WTC11 (cell line): ENCODE results near the gene AURKAIP1. TPM values are rescaled to one million over a fixed set of nuclear protein-coding genes. Genes with fewer than 3 reads are reported as not detected.

ENCODE experiments used
- ATAC-seq: fragments of 200-7000 bp; cut with Tn5 transposase; 2 replicates; pipeline ENCODE4 v1.10.0; 2021; ENCODE audit warnings: mild to moderate bottlenecking, moderate library complexity
- CTCF ChIA-PET: fragments of 300-600 bp; sonication (Branson Sonifier 250); formaldehyde crosslinking; loops from one replicate; lab custom pipeline; 2021; ENCODE audit warnings: antibody characterized with exemption; lab: Charles Lee
- POLR2A ChIA-PET: fragments of 350-600 bp; sonication (Branson Sonifier 250); formaldehyde crosslinking; loops from one replicate; lab custom pipeline; 2021; ENCODE audit warnings: antibody characterized with exemption; lab: Charles Lee
- DNase-seq: peaks from one replicate; pipeline ENCODE4 v3.0.0; 2021; ENCODE audit warnings: low spot score
- H3K27ac Mint-ChIP-seq: 2 replicates; pipeline ENCODE4 v1.8.0; 2021; ENCODE audit warnings: mixed read lengths
- H3K27me3 Mint-ChIP-seq: 2 replicates; pipeline ENCODE4 v1.8.0; 2021; ENCODE audit warnings: low read depth, mild to moderate bottlenecking, moderate library complexity, mixed read lengths
- H3K36me3 Mint-ChIP-seq: 2 replicates; pipeline ENCODE4 v1.8.0; 2021; ENCODE audit warnings: mixed read lengths
- H3K4me1 Mint-ChIP-seq: 2 replicates; pipeline ENCODE4 v1.8.0; 2022; ENCODE audit warnings: mixed read lengths
- H3K4me3 Mint-ChIP-seq: 2 replicates; pipeline ENCODE4 v1.8.0; 2021; ENCODE audit warnings: mild to moderate bottlenecking, moderate library complexity, mixed read lengths
- H3K9me3 Mint-ChIP-seq: 2 replicates; pipeline ENCODE4 v1.8.0; 2021; ENCODE audit warnings: mixed read lengths
- CREB1 ChIP-seq: sonication (generic); formaldehyde crosslinking; IDR thresholded peaks from 2 replicates; pipeline ENCODE4 v1.8.0; 2023; ENCODE audit warnings: mild to moderate bottlenecking, missing genetic modification reagents
- EMX1 ChIP-seq: fragments of 250-450 bp; sonication (Bioruptor Pico); IDR thresholded peaks from 2 replicates; pipeline ENCODE4 v1.8.0; 2021; ENCODE audit warnings: mild to moderate bottlenecking
- FOXP1 ChIP-seq: sonication (generic); formaldehyde crosslinking; IDR thresholded peaks from 2 replicates; pipeline ENCODE4 v1.8.0; 2022; ENCODE audit warnings: missing genetic modification reagents, mild to moderate bottlenecking, moderate library complexity, borderline replicate concordance
- JUN ChIP-seq: sonication (generic); formaldehyde crosslinking; IDR thresholded peaks from 2 replicates; pipeline ENCODE4 v1.8.0; 2023; ENCODE audit warnings: mild to moderate bottlenecking, missing genetic modification reagents
- MYBL2 ChIP-seq: sonication (generic); formaldehyde crosslinking; IDR thresholded peaks from 2 replicates; pipeline ENCODE4 v1.8.1; 2023; ENCODE audit warnings: mild to moderate bottlenecking, moderate library complexity, missing genetic modification reagents
- NR1H2 ChIP-seq: sonication (generic); formaldehyde crosslinking; IDR thresholded peaks from 2 replicates; pipeline ENCODE4 v1.9.0; 2021; ENCODE audit warnings: mild to moderate bottlenecking, moderate library complexity, missing genetic modification reagents
- NR2C2 ChIP-seq: sonication (generic); formaldehyde crosslinking; IDR thresholded peaks from 2 replicates; pipeline ENCODE4 v1.8.0; 2022; ENCODE audit warnings: mild to moderate bottlenecking, missing genetic modification reagents
- PRRX2 ChIP-seq: fragments of 250-450 bp; sonication (Bioruptor Pico); IDR thresholded peaks from 2 replicates; pipeline ENCODE4 v1.8.0; 2021; ENCODE audit warnings: mild to moderate bottlenecking
- SP1 ChIP-seq: sonication (generic); formaldehyde crosslinking; conservative IDR thresholded peaks from 2 replicates; pipeline ENCODE4 v1.8.1; 2022; ENCODE audit warnings: missing genetic modification reagents
- TCF7 ChIP-seq: sonication (generic); formaldehyde crosslinking; IDR thresholded peaks from 2 replicates; pipeline ENCODE4 v1.8.0; 2022; ENCODE audit warnings: mild to moderate bottlenecking, low read depth, missing genetic modification reagents, moderate library complexity
- ZBTB43 ChIP-seq: sonication (generic); formaldehyde crosslinking; IDR thresholded peaks from 2 replicates; pipeline ENCODE4 v1.8.1; 2023; ENCODE audit warnings: mild to moderate bottlenecking, missing genetic modification reagents
- ZNF138 ChIP-seq: sonication (generic); formaldehyde crosslinking; conservative IDR thresholded peaks from 2 replicates; pipeline ENCODE4 v1.8.1; 2022; ENCODE audit warnings: mild to moderate bottlenecking, moderate library complexity, missing genetic modification reagents
- ZNF416 ChIP-seq: fragments of 250-450 bp; sonication (Bioruptor Pico); IDR thresholded peaks from 2 replicates; pipeline ENCODE4 v1.9.0; 2021; ENCODE audit warnings: mild to moderate bottlenecking, inconsistent platforms
- ZNF423 ChIP-seq: fragments of 250-450 bp; sonication (Bioruptor Pico); IDR thresholded peaks from 2 replicates; pipeline ENCODE4 v2.1.2; 2022; ENCODE audit warnings: mild to moderate bottlenecking, moderate library complexity
- ZSCAN18 ChIP-seq: fragments of 250-450 bp; sonication (Bioruptor Pico); IDR thresholded peaks from 2 replicates; pipeline ENCODE4 v2.1.2; 2022; ENCODE audit warnings: mild to moderate bottlenecking, moderate library complexity
- total RNA-seq: library from RNA; stranded (reverse); gene quantifications from 3 replicates; pipeline ENCODE4 v1.2.3, GENCODE V29; 2021
- TF ChIP-seq, protein P1 (sequence below): sonication (generic); formaldehyde crosslinking; IDR thresholded peaks from 2 replicates; pipeline ENCODE4 v1.8.1; 2023; ENCODE audit warnings: mild to moderate bottlenecking, moderate library complexity, missing genetic modification reagents
- TF ChIP-seq, protein P2 (sequence below): sonication (generic); formaldehyde crosslinking; IDR thresholded peaks from 2 replicates; pipeline ENCODE4 v1.8.1; 2022; ENCODE audit warnings: mild to moderate bottlenecking, missing genetic modification reagents, moderate library complexity, borderline replicate concordance

AURKAIP1 gene
- total RNA-seq, 1 experiment from 2014 or later, result 268 TPM

- H3K4me1 Mint-ChIP-seq, result peaks cover 27% of the 10 kb centered on the region
- peak; percentile 86 for DNase-seq
- peak within 1 kb of the TSS; percentile 70 for H3K4me3 Mint-ChIP-seq
- POLR2A ChIA-PET, result no interaction called here
- ATAC-seq, result peak; percentile 23
- peaks cover 11% of the 10 kb centered on the region for H3K27me3 Mint-ChIP-seq
- no peaks in the 10 kb centered on the region for H3K9me3 Mint-ChIP-seq
- CTCF ChIA-PET, result no interaction called here
- no peak within 1 kb of the TSS for H3K27ac Mint-ChIP-seq
- H3K36me3 Mint-ChIP-seq, result no peaks in the 10 kb centered on the region
- TF ChIP-seq, protein P1, sequence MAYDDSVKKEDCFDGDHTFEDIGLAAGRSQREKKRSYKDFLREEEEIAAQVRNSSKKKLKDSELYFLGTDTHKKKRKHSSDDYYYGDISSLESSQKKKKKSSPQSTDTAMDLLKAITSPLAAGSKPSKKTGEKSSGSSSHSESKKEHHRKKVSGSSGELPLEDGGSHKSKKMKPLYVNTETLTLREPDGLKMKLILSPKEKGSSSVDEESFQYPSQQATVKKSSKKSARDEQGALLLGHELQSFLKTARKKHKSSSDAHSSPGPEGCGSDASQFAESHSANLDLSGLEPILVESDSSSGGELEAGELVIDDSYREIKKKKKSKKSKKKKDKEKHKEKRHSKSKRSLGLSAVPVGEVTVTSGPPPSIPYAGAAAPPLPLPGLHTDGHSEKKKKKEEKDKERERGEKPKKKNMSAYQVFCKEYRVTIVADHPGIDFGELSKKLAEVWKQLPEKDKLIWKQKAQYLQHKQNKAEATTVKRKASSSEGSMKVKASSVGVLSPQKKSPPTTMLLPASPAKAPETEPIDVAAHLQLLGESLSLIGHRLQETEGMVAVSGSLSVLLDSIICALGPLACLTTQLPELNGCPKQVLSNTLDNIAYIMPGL, result peak; percentile 88
- TF ChIP-seq SP1 (CRISPR knock-in tag) (peak; percentile 61; the same call in 1 of the 2 replicates), FOXP1 (CRISPR knock-in tag) (peak; percentile 30; the same call in 1 of the 2 replicates), NR1H2 (CRISPR knock-in tag) (no peak), ZBTB43 (CRISPR knock-in tag) (no peak), ZNF416 (CRISPR knock-in tag) (0 out of 2 replicates have a peak, but pooled peaks have one; percentile 67), ZNF423 (CRISPR knock-in tag) (peak; percentile 8)
These were observed 25.6 kb downstream of the AURKAIP1 start, which contains the start of gene DVL1 for GRCh38 chr1:1349256-1350012. DVL1 (minus strand) TSS chr1:1349418; CDS start chr1:1349065, 353 bp downstream.

DNA sequence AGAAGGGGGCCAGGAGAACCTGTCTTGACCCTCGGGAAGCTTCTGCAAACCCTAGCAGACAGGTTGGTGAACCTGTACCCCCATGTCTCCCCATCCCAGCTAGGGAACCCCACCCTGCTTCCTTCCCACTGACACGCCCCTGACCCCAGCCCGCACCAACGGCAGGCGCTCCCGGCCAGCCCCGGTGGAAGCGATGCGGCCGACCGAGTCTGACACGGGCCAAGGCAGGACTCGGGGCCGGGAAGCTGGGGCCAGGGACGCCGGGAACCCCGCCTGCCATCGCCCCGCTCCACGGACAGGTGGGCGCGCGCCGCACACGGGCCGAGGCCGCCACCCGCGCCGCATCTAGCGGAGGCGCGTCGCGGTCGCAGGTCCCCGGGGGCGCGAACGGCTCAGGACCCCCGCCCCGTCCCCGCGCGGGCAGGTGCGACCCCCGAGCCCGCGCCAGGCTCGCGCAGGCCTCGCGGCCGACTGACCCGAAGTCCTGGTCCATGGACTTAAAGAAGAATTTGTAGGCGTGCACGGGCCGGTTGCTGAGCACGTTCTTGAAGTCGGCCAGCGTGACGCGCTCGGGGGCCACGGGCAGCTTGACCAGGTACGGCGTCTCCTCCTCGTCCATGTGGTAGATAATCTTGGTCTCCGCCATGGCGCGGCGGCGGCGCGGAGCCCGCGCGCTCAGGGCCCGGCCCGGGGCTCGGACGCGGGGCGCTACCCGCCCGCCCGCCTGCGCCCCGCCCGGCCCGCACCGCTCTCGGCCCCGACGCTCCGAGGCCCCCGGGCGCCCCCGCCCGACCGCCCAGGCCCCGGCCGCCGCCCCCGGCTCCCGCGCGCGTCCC is 26.4 kb downstream of the AURKAIP1 start:
- H3K27ac Mint-ChIP-seq, result no peak overlapping the region
- H3K4me1 Mint-ChIP-seq, result peaks cover 25% of the 10 kb centered on the region
- H3K36me3 Mint-ChIP-seq, result no peaks in the 10 kb centered on the region
- DNase-seq, result no peak
- CTCF ChIA-PET, result interaction anchor here (0.9 to 2.3 kb wide), 7 partner anchors 10 to 84 kb away, joined by 3 to 18 read pairs (median 3); partner anchors contain the start of gene CCNL2
- H3K27me3 Mint-ChIP-seq, result peaks cover 5% of the 10 kb centered on the region
- no peak for TF ChIP-seq CREB1 (CRISPR knock-in tag)
- TF ChIP-seq ZNF138 (CRISPR knock-in tag), result no peak
- no peak for TF ChIP-seq TCF7 (CRISPR knock-in tag)
- no peak for TF ChIP-seq EMX1 (CRISPR knock-in tag)
- no peak for TF ChIP-seq PRRX2 (CRISPR knock-in tag)
- TF ChIP-seq ZSCAN18 (CRISPR knock-in tag), result no peak
- TF ChIP-seq, all 79 proteins: peak for 0
- H3K9me3 Mint-ChIP-seq, result no peaks in the 10 kb centered on the region
- ATAC-seq, result no peak
- H3K4me3 Mint-ChIP-seq, result peak overlapping the region; percentile 70
- POLR2A ChIA-PET, result interaction anchor here (1.8 kb wide), 1 partner anchor 11 kb away, joined by 5 read pairs; no protein-coding TSS in a partner anchor

- TF ChIP-seq, protein P2, sequence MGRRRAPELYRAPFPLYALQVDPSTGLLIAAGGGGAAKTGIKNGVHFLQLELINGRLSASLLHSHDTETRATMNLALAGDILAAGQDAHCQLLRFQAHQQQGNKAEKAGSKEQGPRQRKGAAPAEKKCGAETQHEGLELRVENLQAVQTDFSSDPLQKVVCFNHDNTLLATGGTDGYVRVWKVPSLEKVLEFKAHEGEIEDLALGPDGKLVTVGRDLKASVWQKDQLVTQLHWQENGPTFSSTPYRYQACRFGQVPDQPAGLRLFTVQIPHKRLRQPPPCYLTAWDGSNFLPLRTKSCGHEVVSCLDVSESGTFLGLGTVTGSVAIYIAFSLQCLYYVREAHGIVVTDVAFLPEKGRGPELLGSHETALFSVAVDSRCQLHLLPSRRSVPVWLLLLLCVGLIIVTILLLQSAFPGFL (CRISPR knock-in tag), result no peak
- TF ChIP-seq ZNF423 (CRISPR knock-in tag) (peak; percentile 65; the same call in 1 of the 2 replicates), MYBL2 (CRISPR knock-in tag) (0 out of 2 replicates have a peak, but pooled peaks have one; percentile 32), JUN (CRISPR knock-in tag) (no peak), TCF7 (CRISPR knock-in tag) (no peak), NR2C2 (CRISPR knock-in tag) (no peak)
- TF ChIP-seq, protein P1, result 0 out of 2 replicates have a peak, but pooled peaks have one; percentile 9
- TF ChIP-seq, all 79 proteins: peak for 3
- no peaks in the 10 kb centered on the region for H3K9me3 Mint-ChIP-seq
- H3K36me3 Mint-ChIP-seq, result no peaks in the 10 kb centered on the region
- ChIA-PET CTCF (interaction anchor here (0.6 to 2.3 kb wide), 9 partner anchors 10 to 316 kb away, joined by 3 to 18 read pairs (median 3); partner anchors contain the start of gene CCNL2), POLR2A (interaction anchor here (0.6 to 1.8 kb wide), 3 partner anchors 10 to 268 kb away, joined by 3 to 6 read pairs (median 5); no protein-coding TSS in a partner anchor)
- peaks cover 17% of the 10 kb centered on the region for H3K4me1 Mint-ChIP-seq
- DNase-seq, result peak; percentile 63
- H3K27ac Mint-ChIP-seq, result no peak overlapping the region
- H3K27me3 Mint-ChIP-seq, result peaks cover 5% of the 10 kb centered on the region
- ATAC-seq, result peak; percentile 50
- H3K4me3 Mint-ChIP-seq, result peak overlapping the region; percentile 70
These were observed 27.2 kb downstream of the AURKAIP1 start for GRCh38 chr1:1347663-1348419.
